ENCODE data around the gene BCAM.

Gene BCAM

GRCh38 chr19:44813070-44813840 is 4.4 kb downstream of the BCAM start:
- no peak overlapping the region for H3K4me3 ChIP-seq (replicated peaks; ENCODE audit: insufficient read depth, low read length)
- no peak for DNase-seq (ENCODE audit: low read depth in 1 of 2, low spot score in 1 of 2)
- H3K27ac ChIP-seq (replicated peaks) = no peak overlapping the region
- no peak for TF ChIP-seq SPI1 (IDR thresholded peaks at IDR 0.05; ENCODE audit: borderline replicate concordance, low read depth)
- no peak for TF ChIP-seq POLR2AphosphoS5 (IDR thresholded peaks at IDR 0.05; ENCODE audit: low read depth)
- TF ChIP-seq CTCF (IDR thresholded peaks at IDR 0.05; ENCODE audit: insufficient read depth, low read length) = no peak
- no peak for TF ChIP-seq GABPA (IDR thresholded peaks at IDR 0.05; ENCODE audit: low read depth)
- no peak for TF ChIP-seq REST (IDR thresholded peaks at IDR 0.05; ENCODE audit: insufficient replicate concordance, low read depth)
- peaks cover 10% of the 10 kb centered on the region for H3K27me3 ChIP-seq (ENCODE audit: insufficient read depth, poor library complexity, severe bottlenecking)

GRCh38 chr19:44813841-44814470 is 5.1 kb downstream of the BCAM start:
- Histone ChIP-seq H3K27me3 (ENCODE audit: insufficient read depth, poor library complexity, severe bottlenecking) (peaks cover 6% of the 10 kb centered on the region), H3K4me3 (replicated peaks; ENCODE audit: insufficient read depth, low read length) (no peak overlapping the region), H3K27ac (replicated peaks) (no peak overlapping the region)
- TF ChIP-seq GABPA (IDR thresholded peaks at IDR 0.05; ENCODE audit: low read depth) = no peak
- no peak for TF ChIP-seq SPI1 (IDR thresholded peaks at IDR 0.05; ENCODE audit: borderline replicate concordance, low read depth)
- no peak for TF ChIP-seq POLR2AphosphoS5 (IDR thresholded peaks at IDR 0.05; ENCODE audit: low read depth)
- no peak for TF ChIP-seq REST (IDR thresholded peaks at IDR 0.05; ENCODE audit: insufficient replicate concordance, low read depth)
- no peak for TF ChIP-seq CTCF (IDR thresholded peaks at IDR 0.05; ENCODE audit: insufficient read depth, low read length)
- DNase-seq (ENCODE audit: low read depth in 1 of 2, low spot score in 1 of 2) = no peak

- Histone ChIP-seq H3K27ac (replicated peaks) (no peak overlapping the region), H3K27me3 (ENCODE audit: insufficient read depth, poor library complexity, severe bottlenecking) (peaks cover under 1% of the 10 kb centered on the region), H3K4me3 (replicated peaks; ENCODE audit: insufficient read depth, low read length) (no peak overlapping the region)
- TF ChIP-seq SPI1 (IDR thresholded peaks at IDR 0.05; ENCODE audit: borderline replicate concordance, low read depth) = no peak; the same call in 1 of the 2 replicates
- TF ChIP-seq POLR2AphosphoS5 (IDR thresholded peaks at IDR 0.05; ENCODE audit: low read depth) = no peak
- no peak for TF ChIP-seq REST (IDR thresholded peaks at IDR 0.05; ENCODE audit: insufficient replicate concordance, low read depth)
- TF ChIP-seq GABPA (IDR thresholded peaks at IDR 0.05; ENCODE audit: low read depth) = no peak
- no peak for TF ChIP-seq CTCF (IDR thresholded peaks at IDR 0.05; ENCODE audit: insufficient read depth, low read length)
- no peak for DNase-seq (ENCODE audit: low read depth in 1 of 2, low spot score in 1 of 2)
These were observed 5.6 kb downstream of the BCAM start for GRCh38 chr19:44814517-44814916.
